HG03378 (cell line): ENCODE data around the gene TNFSF12.

Experiments
- ATAC-seq: cut with Tn5 transposase; IDR thresholded peaks from one replicate; pipeline ENCODE4 v1.9.1; 2021; ENCODE audit warnings: mild to moderate bottlenecking, moderate library complexity; ENCODE audit not compliant: unreplicated experiment

TNFSF12 gene

GRCh38 chr17:7563115-7563869, 14.4 kb downstream of the TNFSF12 start:
- no peak for ATAC-seq

- no peak for ATAC-seq
Measured at GRCh38 chr17:7569571-7569970, 20.7 kb downstream of the TNFSF12 start.

- ATAC-seq = no peak
Measured at GRCh38 chr17:7570351-7570750, 21.5 kb downstream of the TNFSF12 start.

- ATAC-seq = no peak
Measured at GRCh38 chr17:7572338-7572587, 23.4 kb downstream of the TNFSF12 start.

- peak; percentile 86 for ATAC-seq
Measured at GRCh38 chr17:7572588-7573323, 23.9 kb downstream of the TNFSF12 start.

GRCh38 chr17:7573324-7574080, 24.6 kb downstream of the TNFSF12 start:
- no peak for ATAC-seq

GRCh38 chr17:7574176-7574953, 25.5 kb downstream of the TNFSF12 start:
- ATAC-seq = no peak

GRCh38 chr17:7575481-7575883, 26.6 kb downstream of the TNFSF12 start:
- no peak for ATAC-seq

- no peak for ATAC-seq
Measured at GRCh38 chr17:7575959-7576358, 27.1 kb downstream of the TNFSF12 start.

- no peak for ATAC-seq
Measured at GRCh38 chr17:7576432-7576937, 27.6 kb downstream of the TNFSF12 start.

GRCh38 chr17:7577327-7578199, 28.7 kb downstream of the TNFSF12 start:
- no peak for ATAC-seq

GRCh38 chr17:7579001-7579833, 30.4 kb downstream of the TNFSF12 start, which contains the start of gene CD68:
Gene CD68 (plus strand): TSS chr17:7579638. CDS start chr17:7579678, 40 bp downstream.
- ATAC-seq = no peak

- no peak for ATAC-seq
Measured at GRCh38 chr17:7579834-7580603, 31.2 kb downstream of the TNFSF12 start.

- no peak for ATAC-seq
Measured at GRCh38 chr17:7580604-7581575, 32.0 kb downstream of the TNFSF12 start.

GRCh38 chr17:7582396-7583252, 33.8 kb downstream of the TNFSF12 start:
- no peak for ATAC-seq
